GM10248 (cell line): ENCODE measurements around the gene PCED1A.
"Not testable (repeated sequence)": the region's sequence is repeated elsewhere in the genome, so short reads cannot be mapped to it uniquely, and the experiment has no call there.

Experiments used
- CTCF ChIA-PET: fragments of 300-600 bp; sonication (Branson Sonifier 250); formaldehyde crosslinking; extraction: SDS; loops from one replicate; lab custom pipeline; 2021; ENCODE audit warnings: antibody characterized with exemption; lab: Yijun Ruan, JAX
- POLR2A ChIA-PET: fragments of 350-650 bp; sonication (Branson Sonifier 250); formaldehyde crosslinking; extraction: SDS; loops from one replicate; lab custom pipeline; 2020; ENCODE audit warnings: antibody characterized with exemption; lab: Yijun Ruan, JAX
- DNase-seq: peaks from one replicate; pipeline ENCODE4 v3.0.0; 2012; ENCODE audit errors: extremely low spot score
- CTCF ChIP-seq: IDR thresholded peaks from 2 replicates; pipeline ENCODE4 v1.5.1; 2012; ENCODE audit warnings: mild to moderate bottlenecking, low read depth; ENCODE audit errors: extremely low read depth, missing control alignments, control extremely low read depth

PCED1A gene

GRCh38 chr20:2809690-2810089, 30.8 kb downstream of the PCED1A start:
- ChIA-PET POLR2A (no interaction called here), CTCF (no interaction called here)
- no peak for DNase-seq
- no peak for TF ChIP-seq CTCF

GRCh38 chr20:2807929-2808328, 32.5 kb downstream of the PCED1A start:
- DNase-seq, POLR2A ChIA-PET, CTCF ChIA-PET: not testable (repeated sequence)

GRCh38 chr20:2807019-2807418, 33.4 kb downstream of the PCED1A start:
- no peak for TF ChIP-seq CTCF
- POLR2A ChIA-PET = no interaction called here
- no peak for DNase-seq
- CTCF ChIA-PET = no interaction called here

- POLR2A ChIA-PET = no interaction called here
- CTCF ChIA-PET = no interaction called here
- no peak for TF ChIP-seq CTCF
- DNase-seq = no peak
Observed at GRCh38 chr20:2806351-2806701, 34.1 kb downstream of the PCED1A start.

- TF ChIP-seq CTCF = no peak
- ChIA-PET POLR2A (no interaction called here), CTCF (no interaction called here)
- DNase-seq = no peak
Observed at GRCh38 chr20:2805689-2806350, 34.6 kb downstream of the PCED1A start.

- POLR2A ChIA-PET = no interaction called here
- CTCF ChIA-PET = no interaction called here
Observed at GRCh38 chr20:2804852-2805688, 35.4 kb downstream of the PCED1A start.

More at GRCh38 chr20:2804852-2805688, 35.4 kb downstream of the PCED1A start:
- no peak for TF ChIP-seq CTCF
- peak; percentile 18 for DNase-seq
